ENCODE measurements around the gene RRM2.

RRM2 gene

GRCh38 chr2:10161206-10161931, 38.8 kb downstream of the RRM2 start:
- Histone ChIP-seq H3K9me3 (ENCODE audit: insufficient read depth, low read depth, low read length) (no peaks in the 10 kb centered on the region), H3K9me2 (replicated peaks; ENCODE audit: low read depth, low read length) (no peaks in the 10 kb centered on the region), H3K4me2 (ENCODE audit: low read depth, low read length, poor library complexity, severe bottlenecking) (no peak overlapping the region), H3K4me3 (ENCODE audit: low read length, poor library complexity, severe bottlenecking) (no peak overlapping the region), H3K27me3 (ENCODE audit: insufficient read depth, low read length, poor library complexity, severe bottlenecking) (no peaks in the 10 kb centered on the region), H3K36me3 (ENCODE audit: insufficient read depth, low read length) (peaks cover 71% of the 10 kb centered on the region; the same call in 1 of the 2 replicates), H3F3A (ENCODE audit: low read depth) (no peaks in the 10 kb centered on the region), H4K20me1 (ENCODE audit: insufficient read depth, low read length, poor library complexity, severe bottlenecking) (no peaks in the 10 kb centered on the region), H3K9ac (ENCODE audit: low read depth, low read length, poor library complexity, severe bottlenecking) (no peak overlapping the region), H3K4me1 (ENCODE audit: insufficient read depth, low read length, poor library complexity, severe bottlenecking) (peaks cover 11% of the 10 kb centered on the region), H2AFZ (ENCODE audit: low read length) (no peak overlapping the region), H3K79me2 (ENCODE audit: insufficient read depth, low read length) (no peaks in the 10 kb centered on the region)
- no peak for TF ChIP-seq CTCF (conservative IDR thresholded peaks at IDR 0.05; ENCODE audit: low read length)
- TF ChIP-seq EZH2phosphoT487 (IDR thresholded peaks at IDR 0.05; ENCODE audit: borderline replicate concordance): no peak

GRCh38 chr2:10161961-10162441, 39.5 kb downstream of the RRM2 start:
- Histone ChIP-seq H3K36me3 (ENCODE audit: insufficient read depth, low read length) (peaks cover 73% of the 10 kb centered on the region; the same call in 1 of the 2 replicates), H3K79me2 (ENCODE audit: insufficient read depth, low read length) (no peaks in the 10 kb centered on the region), H3K9ac (ENCODE audit: low read depth, low read length, poor library complexity, severe bottlenecking) (no peak overlapping the region), H3K4me2 (ENCODE audit: low read depth, low read length, poor library complexity, severe bottlenecking) (no peak overlapping the region), H4K20me1 (ENCODE audit: insufficient read depth, low read length, poor library complexity, severe bottlenecking) (no peaks in the 10 kb centered on the region), H2AFZ (ENCODE audit: low read length) (no peak overlapping the region), H3K9me2 (replicated peaks; ENCODE audit: low read depth, low read length) (no peaks in the 10 kb centered on the region), H3K9me3 (ENCODE audit: insufficient read depth, low read depth, low read length) (no peaks in the 10 kb centered on the region), H3F3A (ENCODE audit: low read depth) (no peaks in the 10 kb centered on the region), H3K27me3 (ENCODE audit: insufficient read depth, low read length, poor library complexity, severe bottlenecking) (no peaks in the 10 kb centered on the region), H3K4me1 (ENCODE audit: insufficient read depth, low read length, poor library complexity, severe bottlenecking) (peaks cover 11% of the 10 kb centered on the region), H3K4me3 (ENCODE audit: low read length, poor library complexity, severe bottlenecking) (no peak overlapping the region)
- TF ChIP-seq EZH2phosphoT487 (IDR thresholded peaks at IDR 0.05; ENCODE audit: borderline replicate concordance) (no peak), CTCF (conservative IDR thresholded peaks at IDR 0.05; ENCODE audit: low read length) (no peak)

- H3K27me3 ChIP-seq (ENCODE audit: insufficient read depth, low read length, poor library complexity, severe bottlenecking): no peaks in the 10 kb centered on the region
- no peaks in the 10 kb centered on the region for H3F3A ChIP-seq (ENCODE audit: low read depth)
- no peak for TF ChIP-seq CTCF (conservative IDR thresholded peaks at IDR 0.05; ENCODE audit: low read length)
- no peak for TF ChIP-seq EZH2phosphoT487 (IDR thresholded peaks at IDR 0.05; ENCODE audit: borderline replicate concordance)
- H3K9ac ChIP-seq (ENCODE audit: low read depth, low read length, poor library complexity, severe bottlenecking): no peak overlapping the region
- no peak overlapping the region for H2AFZ ChIP-seq (ENCODE audit: low read length)
- no peaks in the 10 kb centered on the region for H3K9me3 ChIP-seq (ENCODE audit: insufficient read depth, low read depth, low read length)
- peaks cover 11% of the 10 kb centered on the region for H3K4me1 ChIP-seq (ENCODE audit: insufficient read depth, low read length, poor library complexity, severe bottlenecking)
- no peak overlapping the region for H3K4me2 ChIP-seq (ENCODE audit: low read depth, low read length, poor library complexity, severe bottlenecking)
- no peak overlapping the region for H3K4me3 ChIP-seq (ENCODE audit: low read length, poor library complexity, severe bottlenecking)
- no peaks in the 10 kb centered on the region for H3K9me2 ChIP-seq (replicated peaks; ENCODE audit: low read depth, low read length)
- no peaks in the 10 kb centered on the region for H4K20me1 ChIP-seq (ENCODE audit: insufficient read depth, low read length, poor library complexity, severe bottlenecking)
- no peaks in the 10 kb centered on the region for H3K79me2 ChIP-seq (ENCODE audit: insufficient read depth, low read length)
- H3K36me3 ChIP-seq (ENCODE audit: insufficient read depth, low read length): peaks cover 74% of the 10 kb centered on the region; the same call in 1 of the 2 replicates
Observed at GRCh38 chr2:10162586-10163497, 40.3 kb downstream of the RRM2 start.

All from Loucy (cell line).